ENCODE data around the gene SPP2.

The SPP2 gene

GRCh38 chr2:234044157-234044556 lies 6.3 kb upstream of the SPP2 start:
- no peak for DNase-seq

GRCh38 chr2:234046521-234046920 lies 4.0 kb upstream of the SPP2 start:
- DNase-seq: no peak

GRCh38 chr2:234047361-234047760 lies 3.1 kb upstream of the SPP2 start:
- DNase-seq: no peak

GRCh38 chr2:234048049-234048448 lies 2.5 kb upstream of the SPP2 start:
- DNase-seq: no peak

- no peak for DNase-seq
Measured at GRCh38 chr2:234051374-234052070, 1.0 kb downstream of the SPP2 start.

- DNase-seq: no peak
Measured at GRCh38 chr2:234058881-234059280, 8.4 kb downstream of the SPP2 start.

- DNase-seq: no peak
Measured at GRCh38 chr2:234060236-234060635, 9.7 kb downstream of the SPP2 start.

GRCh38 chr2:234061624-234062257 lies 11.2 kb downstream of the SPP2 start:
- DNase-seq: no peak

- no peak for DNase-seq
Measured at GRCh38 chr2:234066587-234066986, 16.1 kb downstream of the SPP2 start.

- peak; percentile 33 for DNase-seq
Measured at GRCh38 chr2:234071664-234072063, 21.2 kb downstream of the SPP2 start.

GRCh38 chr2:234072454-234072853 lies 22.0 kb downstream of the SPP2 start:
- DNase-seq: no peak

GRCh38 chr2:234074751-234075517 lies 24.4 kb downstream of the SPP2 start:
- DNase-seq: no peak

- no peak for DNase-seq
Measured at GRCh38 chr2:234075518-234075915, 25.0 kb downstream of the SPP2 start.

- DNase-seq: no peak
Measured at GRCh38 chr2:234075947-234076346, 25.4 kb downstream of the SPP2 start.

GRCh38 chr2:234076451-234076850 lies 25.9 kb downstream of the SPP2 start:
- DNase-seq: peak; percentile 8

GRCh38 chr2:234078129-234078528 lies 27.6 kb downstream of the SPP2 start:
- no peak for DNase-seq

- DNase-seq: no peak
Measured at GRCh38 chr2:234081970-234082822, 31.7 kb downstream of the SPP2 start.

- DNase-seq: no peak
Measured at GRCh38 chr2:234083572-234084348, 33.3 kb downstream of the SPP2 start.

GRCh38 chr2:234091432-234091879 lies 41.0 kb downstream of the SPP2 start:
- DNase-seq: no peak

GRCh38 chr2:234091883-234092282 lies 41.4 kb downstream of the SPP2 start:
- no peak for DNase-seq

- DNase-seq: no peak
Measured at GRCh38 chr2:234092344-234092743, 41.8 kb downstream of the SPP2 start.

GRCh38 chr2:234095301-234095700 lies 44.8 kb downstream of the SPP2 start:
- DNase-seq: no peak
